ENCODE results near the gene PROM1. TPM values are rescaled to one million over a fixed set of nuclear protein-coding genes. Genes with fewer than 3 reads are reported as not detected.

PROM1 gene
- total RNA-seq, 2 experiments from 2014 or later, result not detected

DNA sequence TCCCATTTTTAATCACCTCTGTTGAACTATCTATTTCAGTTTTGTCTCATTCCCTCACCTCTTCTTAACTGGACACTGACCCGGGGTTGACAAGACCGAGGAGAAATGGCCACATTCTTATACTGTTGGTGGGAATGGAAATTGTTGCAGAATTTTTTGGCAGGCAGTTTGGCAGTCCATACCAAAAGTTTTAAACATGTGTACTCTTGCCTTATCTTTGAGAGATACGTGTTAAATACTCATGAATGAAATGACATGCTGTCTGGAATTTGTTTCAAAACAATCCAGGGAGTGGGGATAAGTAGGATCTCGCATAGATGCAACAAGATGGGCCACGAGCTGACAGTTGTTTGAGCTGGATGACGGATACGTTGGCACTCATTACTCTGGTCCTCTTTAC is 157.3 kb downstream of the PROM1 start:
- Mint-ChIP-seq H3K36me3 (ENCODE audit: low read depth) (no peaks in the 10 kb centered on the region), H3K4me3 (no peak overlapping the region), H3K27me3 (peaks cover 29% of the 10 kb centered on the region), H3K9me3 (no peaks in the 10 kb centered on the region), H3K27ac (no peak overlapping the region), H3K4me1 (no peaks in the 10 kb centered on the region)
- DNase-seq, result no peak
- ChIA-PET POLR2A (no interaction called here), CTCF (interaction anchor here (1.7 kb wide), 1 partner anchor 44 kb away, joined by 4 read pairs; no protein-coding TSS in a partner anchor)

GRCh38 chr4:15925830-15926229 is 158.0 kb downstream of the PROM1 start:
- Mint-ChIP-seq H3K4me3 (no peak overlapping the region), H3K9me3 (no peaks in the 10 kb centered on the region), H3K27ac (no peak overlapping the region), H3K36me3 (ENCODE audit: low read depth) (no peaks in the 10 kb centered on the region), H3K27me3 (peaks cover 25% of the 10 kb centered on the region), H3K4me1 (no peaks in the 10 kb centered on the region)
- CTCF ChIA-PET, result interaction anchor here (1.7 kb wide), 1 partner anchor 43 kb away, joined by 4 read pairs; no protein-coding TSS in a partner anchor
- no peak for DNase-seq
- POLR2A ChIA-PET, result no interaction called here

- Mint-ChIP-seq H3K36me3 (ENCODE audit: low read depth) (no peaks in the 10 kb centered on the region), H3K9me3 (no peaks in the 10 kb centered on the region), H3K4me1 (no peaks in the 10 kb centered on the region), H3K4me3 (no peak overlapping the region), H3K27me3 (peaks cover 34% of the 10 kb centered on the region), H3K27ac (no peak overlapping the region)
- POLR2A ChIA-PET, result no interaction called here
- no peak for DNase-seq
- CTCF ChIA-PET, result no interaction called here
These were observed 162.3 kb downstream of the PROM1 start for GRCh38 chr4:15921592-15921932.

DNA sequence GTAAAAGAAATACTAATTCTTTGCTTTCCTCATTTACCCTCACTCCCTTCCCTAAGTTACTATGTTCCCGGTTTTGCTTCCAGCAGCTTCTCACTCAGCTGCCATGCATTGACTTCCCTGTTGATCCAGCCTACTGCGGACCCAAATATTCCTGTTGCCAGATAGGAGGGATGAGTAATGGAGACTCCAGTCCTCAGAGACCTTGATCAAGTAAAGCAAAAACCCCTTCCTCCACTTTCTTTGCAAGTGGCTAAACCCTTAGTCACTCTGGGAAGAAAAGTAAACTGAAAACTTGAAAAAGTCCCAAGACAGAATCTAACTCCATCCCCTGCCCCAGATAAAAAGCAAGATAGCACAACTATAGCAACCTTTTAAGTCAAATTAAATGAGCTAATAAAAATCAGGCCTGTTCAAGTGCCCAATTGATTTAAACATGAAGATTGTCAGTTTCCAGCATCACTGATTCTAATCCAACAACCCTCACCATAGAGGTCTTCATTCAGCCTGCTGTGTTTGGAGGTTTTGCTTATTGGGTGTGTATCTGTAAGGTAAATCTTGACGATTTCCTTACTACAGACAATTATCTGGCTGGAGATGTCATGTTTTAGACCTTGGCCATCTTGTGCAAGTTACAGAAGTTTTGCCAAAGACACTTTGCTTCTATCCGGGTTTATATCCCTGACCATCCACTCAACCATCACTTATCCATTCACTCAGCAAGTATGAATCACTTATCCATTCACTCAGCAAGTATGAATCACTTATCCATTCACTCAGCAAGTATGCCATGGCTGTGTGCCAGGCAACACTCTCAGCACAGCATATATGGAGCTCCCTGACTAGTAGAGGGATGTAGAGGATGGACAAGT is 162.9 kb downstream of the PROM1 start:
- Mint-ChIP-seq H3K4me3 (no peak overlapping the region), H3K9me3 (no peaks in the 10 kb centered on the region), H3K36me3 (ENCODE audit: low read depth) (no peaks in the 10 kb centered on the region), H3K27me3 (peaks cover 35% of the 10 kb centered on the region), H3K4me1 (no peaks in the 10 kb centered on the region), H3K27ac (no peak overlapping the region)
- ChIA-PET POLR2A (no interaction called here), CTCF (no interaction called here)
- no peak for DNase-seq

- DNase-seq, result no peak
- Mint-ChIP-seq H3K27ac (no peak overlapping the region), H3K4me1 (peaks cover 3% of the 10 kb centered on the region), H3K27me3 (peaks cover 40% of the 10 kb centered on the region), H3K9me3 (no peaks in the 10 kb centered on the region), H3K4me3 (no peak overlapping the region), H3K36me3 (ENCODE audit: low read depth) (no peaks in the 10 kb centered on the region)
- CTCF ChIA-PET, result no interaction called here
- POLR2A ChIA-PET, result no interaction called here
These were observed 165.2 kb downstream of the PROM1 start for GRCh38 chr4:15918484-15919129.

Other genes starting within 250 kb of the PROM1 start
- gene FGFBP1, start 145.3 kb downstream of the PROM1 start, total RNA-seq, result not detected
- gene FGFBP2, start 120.8 kb downstream of the PROM1 start, total RNA-seq, result 1 to 10 TPM; 3.2 to 5.3 TPM
- gene TAPT1, start 142.4 kb upstream of the PROM1 start, total RNA-seq, result 10 to 100 TPM; 44.2 to 52.6 TPM